Immature natural killer cell (primary cell): ENCODE data around the gene AURKB. TPM values are rescaled to one million over a fixed set of nuclear protein-coding genes. Genes with fewer than 3 reads are reported as not detected.

Experiments
- DNase-seq, 3 donors: peaks; one replicate each; pipeline ENCODE4 v3.0.0; 2022; ENCODE audit warnings: mixed read lengths in 1 of 3
- H3K27ac Mint-ChIP-seq, 6 donors: one replicate each; pipeline ENCODE4 v1.8.0; 2020; ENCODE audit warnings: mixed read lengths in 6 of 6, mild to moderate bottlenecking in 5 of 6, inconsistent platforms in 4 of 6, moderate library complexity in 3 of 6
- H3K27me3 Mint-ChIP-seq, 3 donors: one replicate each; pipeline ENCODE4 v1.8.0; 2020 to 2021; ENCODE audit warnings: low read depth in 3 of 3, mild to moderate bottlenecking in 3 of 3, mixed read lengths in 3 of 3, moderate library complexity in 3 of 3, inconsistent platforms in 1 of 3
- H3K36me3 Mint-ChIP-seq, 3 donors: one replicate each; pipeline ENCODE4 v1.8.0; 2020; ENCODE audit warnings: mixed read lengths in 3 of 3, inconsistent platforms in 2 of 3, mild to moderate bottlenecking in 2 of 3
- H3K4me1 Mint-ChIP-seq, 2 donors: one replicate each; pipeline ENCODE4 v1.8.0; 2020; ENCODE audit warnings: inconsistent platforms in 2 of 2, mild to moderate bottlenecking in 2 of 2, mixed read lengths in 2 of 2, moderate library complexity in 1 of 2
- H3K4me3 Mint-ChIP-seq, 5 donors: one replicate each; pipeline ENCODE4 v1.8.0; 2020; ENCODE audit warnings: mild to moderate bottlenecking in 5 of 5, mixed read lengths in 5 of 5, inconsistent platforms in 3 of 5, moderate library complexity in 3 of 5
- H3K9me3 Mint-ChIP-seq, 6 donors: one replicate each; pipeline ENCODE4 v1.8.0; 2020; ENCODE audit warnings: mild to moderate bottlenecking in 6 of 6, mixed read lengths in 6 of 6, inconsistent platforms in 4 of 6, moderate library complexity in 3 of 6
- polyA plus RNA-seq, 3 donors: library from polyadenylated mRNA; unstranded; fragments of 300-500 nt; fragmentation: Illumina TruSeq; gene quantifications; one replicate each; pipeline ENCODE4 v1.2.3, GENCODE V29; 2021

AURKB gene
- polyA plus RNA-seq, 3 donors from 2014 or later, result 0.60 to 3.1 (median 1.6) TPM

- Mint-ChIP-seq H3K27ac (peak overlapping the region in 5 of 6 donors; percentile 77 to 94 (median 87)), H3K4me3 (no peak overlapping the region), H3K9me3 (no peaks in the 10 kb centered on the region)
Measured at GRCh38 chr17:8189041-8189710, 21.2 kb downstream of the AURKB start.

GRCh38 chr17:8188263-8188839, 22.0 kb downstream of the AURKB start:
- DNase-seq, result peak in 1 of 3 donors; percentile 8

More at GRCh38 chr17:8189041-8189710, 21.2 kb downstream of the AURKB start:
- Mint-ChIP-seq H3K4me1 (peaks cover 14 to 15% of the 10 kb centered on the region in 2 donors), H3K36me3 (no peaks in the 10 kb centered on the region), H3K27me3 (peaks cover 0 to 10% (median 6%) of the 10 kb centered on the region in 3 donors)
- peak; percentile 24 to 44 (median 39) for DNase-seq

GRCh38 chr17:8187517-8188262, 22.7 kb downstream of the AURKB start:
- peak; percentile 90 to 91 (median 91) for DNase-seq
- Mint-ChIP-seq H3K36me3 (no peaks in the 10 kb centered on the region), H3K4me3 (no peak overlapping the region), H3K27me3 (peaks cover 5 to 13% (median 6%) of the 10 kb centered on the region in 3 donors), H3K9me3 (no peaks in the 10 kb centered on the region), H3K4me1 (peaks cover 14 to 15% of the 10 kb centered on the region in 2 donors), H3K27ac (no peak overlapping the region)

More at GRCh38 chr17:8188263-8188839, 22.0 kb downstream of the AURKB start:
- H3K27ac Mint-ChIP-seq, result peak overlapping the region in 1 of 6 donors; percentile 87
- no peaks in the 10 kb centered on the region for H3K9me3 Mint-ChIP-seq
- H3K27me3 Mint-ChIP-seq, result peaks cover 2 to 13% (median 6%) of the 10 kb centered on the region in 3 donors
- H3K4me3 Mint-ChIP-seq, result no peak overlapping the region
- H3K36me3 Mint-ChIP-seq, result no peaks in the 10 kb centered on the region
- peaks cover 14 to 15% of the 10 kb centered on the region in 2 donors for H3K4me1 Mint-ChIP-seq

GRCh38 chr17:8186787-8187516, 23.4 kb downstream of the AURKB start:
- H3K27me3 Mint-ChIP-seq, result peaks cover 5 to 14% (median 6%) of the 10 kb centered on the region in 3 donors

DNA sequence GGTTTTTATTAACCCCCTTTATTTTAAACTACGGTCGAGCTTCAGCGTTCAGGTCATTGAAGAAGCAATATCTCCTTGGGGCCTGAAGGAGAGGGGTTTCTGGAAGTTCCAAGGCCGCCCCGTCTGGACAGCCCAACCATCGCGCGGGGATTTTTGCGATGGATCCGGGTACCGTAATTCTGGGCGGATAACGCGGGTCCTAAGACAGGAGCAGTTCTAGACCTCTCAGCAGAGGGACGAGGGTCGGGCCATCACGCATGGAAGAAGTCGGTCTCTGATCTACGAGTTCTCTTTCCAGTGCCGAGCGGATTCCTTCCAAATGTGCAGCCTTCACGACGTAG, 24.0 kb downstream of the AURKB start:
- no peak for DNase-seq
- Mint-ChIP-seq H3K4me3 (no peak overlapping the region), H3K4me1 (peaks cover 14 to 17% of the 10 kb centered on the region in 2 donors), H3K9me3 (no peaks in the 10 kb centered on the region), H3K27me3 (peaks cover 5 to 14% (median 6%) of the 10 kb centered on the region in 3 donors), H3K36me3 (no peaks in the 10 kb centered on the region), H3K27ac (no peak overlapping the region)

More at GRCh38 chr17:8186787-8187516, 23.4 kb downstream of the AURKB start:
- H3K27ac Mint-ChIP-seq, result no peak overlapping the region
- no peak overlapping the region for H3K4me3 Mint-ChIP-seq
- H3K4me1 Mint-ChIP-seq, result peaks cover 14 to 16% of the 10 kb centered on the region in 2 donors
- H3K36me3 Mint-ChIP-seq, result no peaks in the 10 kb centered on the region
- peak; percentile 91 to 95 (median 94) for DNase-seq
- H3K9me3 Mint-ChIP-seq, result no peaks in the 10 kb centered on the region

DNA sequence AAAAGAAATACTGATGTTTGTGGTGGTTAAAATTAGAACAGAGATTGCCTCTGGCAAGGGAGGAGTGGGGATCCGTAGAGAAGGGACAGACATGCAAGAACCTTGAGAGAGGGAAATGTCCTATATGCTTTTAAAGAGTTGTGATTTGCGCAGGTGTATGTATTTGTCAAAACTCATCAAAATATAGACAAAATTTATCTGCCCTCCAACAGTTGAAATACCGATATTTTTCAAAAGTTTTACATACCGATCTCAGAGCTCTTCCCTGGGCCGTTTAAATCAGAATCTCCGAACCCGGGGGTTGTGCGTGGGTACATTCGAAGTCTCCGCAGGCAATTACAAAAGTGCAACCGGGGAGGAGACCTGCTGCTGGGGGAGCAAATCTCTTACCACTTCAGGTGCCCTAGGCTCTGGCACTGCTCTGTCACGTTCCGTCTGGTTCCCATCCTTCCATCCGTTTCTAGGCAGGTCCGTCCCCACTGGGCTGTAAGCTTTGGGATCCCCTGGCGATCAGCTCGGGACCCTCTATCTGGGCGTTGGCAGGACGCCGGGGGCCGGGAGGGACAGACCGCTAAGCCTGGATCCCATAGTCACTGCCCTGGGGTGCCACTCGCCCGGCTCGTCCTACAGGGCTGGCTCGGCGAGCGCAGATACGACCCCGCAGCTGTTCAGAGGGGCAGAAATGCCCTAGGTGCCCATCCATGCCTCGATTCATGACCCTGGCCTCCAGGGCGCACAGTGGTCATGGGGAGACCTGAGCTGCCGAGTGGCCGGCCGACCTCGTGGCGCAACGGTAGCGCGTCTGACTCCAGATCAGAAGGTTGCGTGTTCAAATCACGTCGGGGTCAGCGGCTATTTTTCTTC, 24.6 kb downstream of the AURKB start:
- H3K27me3 Mint-ChIP-seq, result peaks cover 5 to 14% (median 6%) of the 10 kb centered on the region in 3 donors
- no peaks in the 10 kb centered on the region for H3K36me3 Mint-ChIP-seq
- no peak overlapping the region for H3K27ac Mint-ChIP-seq
- peak; percentile 91 to 92 (median 92) for DNase-seq
- H3K9me3 Mint-ChIP-seq, result no peaks in the 10 kb centered on the region
- no peak overlapping the region for H3K4me3 Mint-ChIP-seq
- H3K4me1 Mint-ChIP-seq, result peaks cover 10 to 14% of the 10 kb centered on the region in 2 donors

GRCh38 chr17:8176998-8177731, 33.2 kb downstream of the AURKB start:
- peak overlapping the region; percentile 91 to 94 (median 93) for H3K4me3 Mint-ChIP-seq
- H3K27me3 Mint-ChIP-seq, result peaks cover 11 to 17% (median 11%) of the 10 kb centered on the region in 3 donors
- peaks cover 45 to 53% of the 10 kb centered on the region in 2 donors for H3K4me1 Mint-ChIP-seq
- H3K9me3 Mint-ChIP-seq, result no peaks in the 10 kb centered on the region
- peak overlapping the region; percentile 92 to 100 (median 96) for H3K27ac Mint-ChIP-seq
- no peak for DNase-seq
- no peaks in the 10 kb centered on the region for H3K36me3 Mint-ChIP-seq

GRCh38 chr17:8176197-8176940, 34.0 kb downstream of the AURKB start, which contains the start of gene TMEM107:
TSS of gene TMEM107 (minus strand) at chr17:8176380. CDS start at chr17:8176286, 94 bp downstream.
- H3K4me1 Mint-ChIP-seq, result peaks cover 44 to 55% of the 10 kb centered on the region in 2 donors

DNA sequence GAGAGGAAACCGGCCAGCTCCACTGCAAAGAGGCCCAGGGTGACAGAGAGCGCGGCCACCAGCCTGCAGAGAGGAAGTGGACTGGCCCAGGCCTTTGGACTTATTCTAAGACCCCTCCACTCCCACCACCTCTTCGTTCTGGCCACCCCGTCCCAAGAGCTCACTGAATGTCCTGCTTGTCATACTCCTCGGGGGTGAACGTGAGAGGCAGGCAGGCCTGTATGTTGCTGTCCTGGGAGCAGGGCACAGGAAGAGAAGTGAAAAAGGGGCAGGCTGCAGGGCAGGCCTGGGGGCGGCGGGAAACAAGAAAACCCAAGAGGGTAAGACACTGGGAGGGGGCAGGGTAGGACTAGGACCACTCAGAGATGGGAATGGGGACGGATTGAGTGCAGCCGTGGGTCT, 34.6 kb downstream of the AURKB start:
- DNase-seq, result no peak
- Mint-ChIP-seq H3K36me3 (no peaks in the 10 kb centered on the region), H3K27me3 (peaks cover 11 to 16% (median 11%) of the 10 kb centered on the region in 3 donors), H3K4me3 (peak overlapping the region; percentile 91 to 94 (median 93)), H3K4me1 (peaks cover 44 to 55% of the 10 kb centered on the region in 2 donors), H3K27ac (peak overlapping the region; percentile 92 to 100 (median 96)), H3K9me3 (no peaks in the 10 kb centered on the region)

More at GRCh38 chr17:8176197-8176940, 34.0 kb downstream of the AURKB start, which contains the start of gene TMEM107:
- H3K36me3 Mint-ChIP-seq, result no peaks in the 10 kb centered on the region
- peak within 1 kb of the TSS; percentile 91 to 94 (median 93) for H3K4me3 Mint-ChIP-seq
- peak; percentile 84 to 85 (median 84) for DNase-seq
- H3K27me3 Mint-ChIP-seq, result peaks cover 11 to 16% (median 11%) of the 10 kb centered on the region in 3 donors
- H3K27ac Mint-ChIP-seq, result peak within 1 kb of the TSS; percentile 92 to 100 (median 96)
- H3K9me3 Mint-ChIP-seq, result no peaks in the 10 kb centered on the region

DNA sequence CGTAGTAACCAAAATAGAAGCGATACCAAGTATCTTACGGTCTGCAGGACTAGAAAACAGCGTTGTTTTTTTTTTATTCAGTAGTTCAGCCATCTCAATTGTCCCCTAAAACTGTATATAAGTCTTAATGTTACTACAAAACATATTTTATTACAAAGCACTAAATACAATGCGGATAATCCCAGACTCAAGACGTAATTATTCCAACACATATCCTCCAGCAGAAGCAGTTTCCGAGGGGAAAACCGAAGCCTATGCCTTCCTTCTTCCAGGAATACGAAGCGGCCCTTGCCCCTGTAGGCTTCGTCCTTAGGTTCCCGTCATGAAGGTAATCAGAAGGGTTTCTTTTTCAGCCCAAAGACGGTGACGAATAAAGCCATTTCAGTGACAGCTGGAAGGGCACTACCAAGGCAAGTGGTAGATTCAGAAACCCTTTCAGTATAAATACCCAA, 36.5 kb downstream of the AURKB start:
- Mint-ChIP-seq H3K27ac (peak overlapping the region; percentile 99 to 100 (median 100)), H3K4me1 (peaks cover 44 to 55% of the 10 kb centered on the region in 2 donors), H3K36me3 (no peaks in the 10 kb centered on the region), H3K27me3 (peaks cover 11 to 16% (median 11%) of the 10 kb centered on the region in 3 donors), H3K4me3 (peak overlapping the region; percentile 92 to 93 (median 93)), H3K9me3 (no peaks in the 10 kb centered on the region)
- DNase-seq, result no peak
